Spleen (tissue), 11 donors: Measurements from ENCODE around the gene CRACR2A. TPM values are rescaled to one million over a fixed set of nuclear protein-coding genes. Genes with fewer than 3 reads are reported as not detected.

Experiments used
- DNase-seq: peaks from one replicate; pipeline ENCODE4 v3.0.0-alpha.2; 2020
- H3K27ac ChIP-seq, 8 donors: fragments of 200-600 bp; sonication (generic) in 7 of 8; 1 replicate in 4 of 8; 2 replicates in 4 of 8; pipeline versions ENCODE4 v1.5.0 to v1.8.0; 2016 to 2021; ENCODE audit warnings: inconsistent platforms in 4 of 8, mild to moderate bottlenecking in 4 of 8, moderate library complexity in 1 of 8
- H3K27me3 ChIP-seq, 7 donors: fragments of 200-600 bp; sonication (generic) in 6 of 7; replicated peaks in 1 of 7; 1 replicate in 4 of 7; 2 replicates in 3 of 7; pipeline versions ENCODE4 v1.5.0 to v1.8.0; 2016 to 2021; ENCODE audit warnings: inconsistent platforms in 3 of 7, mild to moderate bottlenecking in 1 of 7
- H3K36me3 ChIP-seq, 6 donors: fragments of 200-600 bp; sonication (generic) in 5 of 6; 1 replicate in 4 of 6; 2 replicates in 2 of 6; pipeline versions ENCODE4 v1.5.0 to v1.8.0; 2016 to 2021; ENCODE audit warnings: inconsistent platforms in 2 of 6
- H3K4me1 ChIP-seq, 6 donors: fragments of 200-600 bp; sonication (generic) in 5 of 6; 1 replicate in 3 of 6; 2 replicates in 3 of 6; pipeline versions ENCODE4 v1.5.0 to v1.8.0; 2016 to 2021; ENCODE audit warnings: inconsistent platforms in 3 of 6
- H3K4me3 ChIP-seq, 8 donors: fragments of 200-600 bp; sonication (generic) in 7 of 8; 1 replicate in 4 of 8; 2 replicates in 4 of 8; pipeline versions ENCODE4 v1.5.0 to v1.8.0; 2016 to 2021; ENCODE audit warnings: inconsistent platforms in 4 of 8, mild to moderate bottlenecking in 4 of 8, moderate library complexity in 2 of 8
- H3K9me3 ChIP-seq, 8 donors: fragments of 200-600 bp; sonication (generic) in 7 of 8; 1 replicate in 4 of 8; 2 replicates in 4 of 8; pipeline versions ENCODE4 v1.5.0 to v1.8.0; 2016 to 2021; ENCODE audit warnings: inconsistent platforms in 4 of 8
- POLR2A ChIP-seq, 3 donors: fragments of 450-650 bp; IDR thresholded peaks; one replicate each; pipeline ENCODE4 v1.5.1; 2017; ENCODE audit warnings: antibody characterized with exemption in 3 of 3, mild to moderate bottlenecking in 1 of 3
- POLR2AphosphoS5 ChIP-seq, 3 donors: sonication (generic); formaldehyde crosslinking; IDR thresholded peaks; one replicate each; pipeline ENCODE4 v1.5.1; 2017; ENCODE audit warnings: antibody characterized with exemption in 3 of 3
- WGBS, 5 donors: extraction: QIAGEN DNeasy Blood & Tissue Kit in 3 of 5; methylation state at CpG; one replicate each; pipeline versions ENCODE4 v1.1.5 to v1.1.7; 2013 to 2018; 5-methylcytosine and 5-hydroxymethylcytosine counted together
- intact Hi-C: fragments of 100-400 bp; cut with DNase I; formaldehyde crosslinking; loops from one replicate; pipeline ENCODE4 v1.15.0; 2023; ENCODE audit warnings: low total_unique reads
- polyA plus RNA-seq, 3 donors: library from polyadenylated mRNA; stranded (reverse); fragments of 200-250 nt; gene quantifications; one replicate each; pipeline ENCODE4 v1.2.1, GENCODE V29; 2013
- total RNA-seq, 7 donors: library from RNA; depleted of rRNA in 3 of 7; stranded (reverse); fragments of >200 nt in 3 of 7; fragmentation: NEBNext Ultra II Directional in 4 of 7; extraction: Animal tissue kit (Norgen Biotek cat#: 25700) in 4 of 7; gene quantifications; one replicate each; pipeline versions ENCODE4 v1.1.0 to v1.2.1, GENCODE V29; 2016 to 2021
- TF ChIP-seq, protein P1 (sequence below), 11 experiments: fragments of 200-600 bp in 7 of 11; fragments of 450-650 bp in 4 of 11; sonication (generic) in 4 of 11; IDR thresholded peaks in 8 of 11; conservative IDR thresholded peaks in 3 of 11; 1 replicate in 7 of 11; 2 replicates in 4 of 11; pipeline versions ENCODE4 v1.4.0 to v1.8.0; 2016 to 2021; ENCODE audit warnings: antibody characterized with exemption in 11 of 11, inconsistent platforms in 4 of 11, mild to moderate bottlenecking in 1 of 11
- donor health status: healthy with polysubstance abuse.
- donor health status: DM: no; HTN: no; CAD: no; lungs with moderate emphysema.
- donor health status: DM: no; HTN: no; CAD: no.
- donor health status: Bipolar disorder and iron deficiency.
- donor health status: healthy.
- donor health status: DM: no; HTN: no; CAD: no.
- donor health status: DM: yes; HTN: yes; CAD: no.

Gene CRACR2A
- total and polyA plus RNA-seq, 10 donors: 3.3 to 27.6 (median 21.1) TPM

DNA sequence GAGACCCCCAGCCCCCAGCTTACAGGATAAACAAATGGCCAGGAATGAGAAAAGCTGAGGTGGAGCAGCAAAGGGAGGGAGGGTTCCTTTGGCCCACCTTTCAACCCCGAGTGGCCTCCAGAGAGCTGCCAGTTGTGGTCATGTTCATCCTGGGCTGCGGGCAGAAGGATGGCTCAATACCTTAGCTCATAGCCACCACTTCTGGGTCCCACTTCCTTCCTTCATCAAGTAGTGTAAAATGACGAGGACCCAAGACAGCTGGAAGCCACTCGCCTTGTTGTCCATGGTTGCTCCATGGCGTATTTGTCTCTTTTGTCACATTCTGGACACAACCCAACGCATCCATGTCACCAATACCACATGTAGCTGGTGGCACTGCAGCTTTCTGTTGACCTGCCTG lies 24.2 kb downstream of the CRACR2A start:
- H3K27ac ChIP-seq: peak overlapping the region; percentile 37 to 88 (median 76)
- peak overlapping the region in 2 of 8 donors; percentile 10 to 51 for H3K4me3 ChIP-seq
- H3K9me3 ChIP-seq: no peaks in the 10 kb centered on the region
- WGBS, 5 donors: 43 to 57% (median 50%) methylated on average over 6 of the region's 6 CpGs
- H3K36me3 ChIP-seq: peaks cover 0 to 68% (median 20%) of the 10 kb centered on the region in 6 donors
- TF ChIP-seq POLR2AphosphoS5 (IDR thresholded peaks at IDR 0.05) (peak in 2 of 3 donors; percentile 12 to 68), POLR2A (IDR thresholded peaks at IDR 0.05) (no peak)
- no peaks in the 10 kb centered on the region for H3K27me3 ChIP-seq
- peak; percentile 81 for DNase-seq
- peaks cover 0 to 57% (median 22%) of the 10 kb centered on the region in 6 donors for H3K4me1 ChIP-seq
- intact Hi-C loops: no loop called here

DNA sequence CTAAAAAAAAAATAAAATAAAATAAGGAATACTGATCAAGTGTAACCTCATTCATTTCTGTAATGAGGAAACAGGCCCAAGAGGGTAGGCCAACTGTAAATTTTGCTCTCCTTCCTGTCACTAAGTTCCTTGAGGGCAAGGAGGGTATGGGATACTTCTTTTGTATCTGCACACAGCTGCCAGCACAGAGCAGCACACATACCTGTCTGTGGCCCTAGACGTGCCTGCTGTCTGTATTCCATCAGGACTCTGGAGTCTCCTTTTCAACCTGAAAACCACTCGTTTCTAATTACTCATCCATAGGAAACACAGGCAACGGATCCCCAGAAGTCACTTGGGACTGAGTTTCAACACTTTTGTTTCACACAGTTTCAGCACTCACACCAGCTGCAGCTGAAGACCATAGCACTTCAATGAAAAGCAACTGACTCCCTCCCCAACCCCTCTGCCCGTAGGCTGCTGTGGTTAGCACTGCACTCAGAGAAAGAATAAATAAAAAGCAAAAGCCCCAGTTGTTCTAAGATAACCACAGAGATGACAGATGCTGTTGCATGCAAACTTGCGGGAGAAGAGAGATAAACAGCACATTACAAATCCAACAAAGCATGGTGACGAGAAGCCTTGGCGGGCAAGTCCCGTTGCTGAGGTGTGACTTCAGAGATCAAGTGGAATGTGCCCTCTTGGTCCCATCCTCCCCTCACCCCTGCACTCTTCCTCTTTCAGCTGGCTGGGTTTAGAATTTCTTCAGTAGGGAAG lies 24.9 kb downstream of the CRACR2A start:
- Histone ChIP-seq H3K4me1 (peaks cover 0 to 57% (median 22%) of the 10 kb centered on the region in 6 donors), H3K36me3 (peaks cover 0 to 68% (median 20%) of the 10 kb centered on the region in 6 donors), H3K27me3 (no peaks in the 10 kb centered on the region), H3K4me3 (peak overlapping the region in 2 of 8 donors; percentile 10 to 51), H3K9me3 (peaks cover 0 to under 1% (median 0%) of the 10 kb centered on the region in 8 donors), H3K27ac (peak overlapping the region; percentile 37 to 88 (median 76))
- TF ChIP-seq, protein P1, sequence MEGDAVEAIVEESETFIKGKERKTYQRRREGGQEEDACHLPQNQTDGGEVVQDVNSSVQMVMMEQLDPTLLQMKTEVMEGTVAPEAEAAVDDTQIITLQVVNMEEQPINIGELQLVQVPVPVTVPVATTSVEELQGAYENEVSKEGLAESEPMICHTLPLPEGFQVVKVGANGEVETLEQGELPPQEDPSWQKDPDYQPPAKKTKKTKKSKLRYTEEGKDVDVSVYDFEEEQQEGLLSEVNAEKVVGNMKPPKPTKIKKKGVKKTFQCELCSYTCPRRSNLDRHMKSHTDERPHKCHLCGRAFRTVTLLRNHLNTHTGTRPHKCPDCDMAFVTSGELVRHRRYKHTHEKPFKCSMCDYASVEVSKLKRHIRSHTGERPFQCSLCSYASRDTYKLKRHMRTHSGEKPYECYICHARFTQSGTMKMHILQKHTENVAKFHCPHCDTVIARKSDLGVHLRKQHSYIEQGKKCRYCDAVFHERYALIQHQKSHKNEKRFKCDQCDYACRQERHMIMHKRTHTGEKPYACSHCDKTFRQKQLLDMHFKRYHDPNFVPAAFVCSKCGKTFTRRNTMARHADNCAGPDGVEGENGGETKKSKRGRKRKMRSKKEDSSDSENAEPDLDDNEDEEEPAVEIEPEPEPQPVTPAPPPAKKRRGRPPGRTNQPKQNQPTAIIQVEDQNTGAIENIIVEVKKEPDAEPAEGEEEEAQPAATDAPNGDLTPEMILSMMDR (IDR thresholded peaks at IDR 0.05 in 8 of 11, conservative IDR thresholded peaks at IDR 0.05 in 3 of 11): no peak
- TF ChIP-seq POLR2A (IDR thresholded peaks at IDR 0.05): no peak
- no peak for TF ChIP-seq POLR2AphosphoS5 (IDR thresholded peaks at IDR 0.05)
- DNase-seq: no peak
- 24 to 47% (median 40%) methylated on average over 8 of the region's 8 CpGs for WGBS, 5 donors
- intact Hi-C loops: no loop called here

DNA sequence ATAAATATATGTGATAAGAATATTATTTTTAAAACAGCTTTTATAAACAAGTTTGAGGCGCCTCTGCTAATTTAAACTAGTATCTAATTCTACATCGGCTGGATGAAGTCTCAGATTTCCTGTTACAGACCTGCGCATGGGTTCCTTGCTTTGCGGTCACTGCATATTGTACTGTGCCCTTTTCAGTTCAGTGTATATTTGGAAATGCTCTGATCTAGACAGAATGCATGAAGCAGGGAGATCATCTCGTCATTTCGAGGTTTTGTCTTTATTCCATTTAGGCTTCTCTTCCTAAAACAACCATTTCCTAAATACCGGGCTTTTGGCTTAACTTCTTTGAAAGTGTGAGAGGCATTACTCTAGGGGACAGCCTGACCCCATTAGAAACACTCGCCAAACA lies 25.6 kb downstream of the CRACR2A start:
- peak overlapping the region in 1 of 8 donors; percentile 51 for H3K4me3 ChIP-seq
- peak overlapping the region in 7 of 8 donors; percentile 58 to 88 (median 78) for H3K27ac ChIP-seq
- peaks cover 0 to 57% (median 22%) of the 10 kb centered on the region in 6 donors for H3K4me1 ChIP-seq
- no peak for TF ChIP-seq POLR2AphosphoS5 (IDR thresholded peaks at IDR 0.05)
- TF ChIP-seq, protein P1 (IDR thresholded peaks at IDR 0.05 in 8 of 11, conservative IDR thresholded peaks at IDR 0.05 in 3 of 11): no peak
- no peak for TF ChIP-seq POLR2A (IDR thresholded peaks at IDR 0.05)
- 67 to 89% (median 71%) methylated on average over 8 of the region's 8 CpGs for WGBS, 5 donors
- peaks cover 0 to 8% (median 3%) of the 10 kb centered on the region in 8 donors for H3K9me3 ChIP-seq
- peaks cover 0 to 68% (median 14%) of the 10 kb centered on the region in 6 donors for H3K36me3 ChIP-seq
- intact Hi-C loops: no loop called here
- no peaks in the 10 kb centered on the region for H3K27me3 ChIP-seq
- DNase-seq: no peak

DNA sequence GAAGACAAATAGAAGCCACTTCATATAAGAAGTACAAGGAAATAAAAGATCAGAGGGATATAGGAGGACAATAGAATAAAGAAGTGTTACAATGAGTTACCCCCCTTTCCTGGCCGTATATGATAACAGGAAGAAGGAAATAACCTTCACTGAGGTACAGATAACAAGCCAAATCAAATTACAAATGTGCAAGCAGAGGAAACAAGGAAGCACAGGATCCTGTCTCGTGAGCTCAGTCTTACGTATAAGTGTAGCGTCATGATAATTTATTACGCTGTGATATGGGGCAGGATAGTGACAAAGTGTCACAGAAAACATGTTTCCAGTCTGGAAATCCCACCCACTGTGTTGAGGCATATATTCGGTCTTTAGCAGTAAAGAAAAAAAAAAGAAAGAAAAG lies 26.5 kb downstream of the CRACR2A start:
- DNase-seq: no peak
- H3K9me3 ChIP-seq: peaks cover 0 to 11% (median 5%) of the 10 kb centered on the region in 8 donors
- no peak overlapping the region for H3K4me3 ChIP-seq
- 44 to 63% (median 55%) methylated on average over 6 of the region's 6 CpGs for WGBS, 5 donors
- H3K27me3 ChIP-seq: no peaks in the 10 kb centered on the region
- peaks cover 0 to 57% (median 22%) of the 10 kb centered on the region in 6 donors for H3K4me1 ChIP-seq
- H3K36me3 ChIP-seq: peaks cover 0 to 60% (median 7%) of the 10 kb centered on the region in 6 donors
- intact Hi-C loops: no loop called here
- peak overlapping the region in 7 of 8 donors; percentile 48 to 88 (median 75) for H3K27ac ChIP-seq
- no peak for TF ChIP-seq POLR2A (IDR thresholded peaks at IDR 0.05)
- TF ChIP-seq POLR2AphosphoS5 (IDR thresholded peaks at IDR 0.05): no peak
- TF ChIP-seq, protein P1 (IDR thresholded peaks at IDR 0.05 in 8 of 11, conservative IDR thresholded peaks at IDR 0.05 in 3 of 11): no peak
